ENCODE data around the gene VPS18.

VPS18 gene

GRCh38 chr15:40921949-40922607 is 27.8 kb downstream of the VPS18 start:
- FAIRE-seq, result no peak

GRCh38 chr15:40922608-40923005 is 28.4 kb downstream of the VPS18 start:
- no peak for FAIRE-seq

GRCh38 chr15:40923551-40923950 is 29.3 kb downstream of the VPS18 start:
- no peak for FAIRE-seq

- FAIRE-seq, result no peak
Observed at GRCh38 chr15:40925495-40925862, 31.2 kb downstream of the VPS18 start.

- no peak for FAIRE-seq
Observed at GRCh38 chr15:40925863-40926658, 31.8 kb downstream of the VPS18 start.

- FAIRE-seq, result no peak
Observed at GRCh38 chr15:40926659-40927494, 32.6 kb downstream of the VPS18 start.

GRCh38 chr15:40927495-40927872 is 33.2 kb downstream of the VPS18 start:
- FAIRE-seq, result no peak

GRCh38 chr15:40927873-40928806 is 33.9 kb downstream of the VPS18 start:
- no peak for FAIRE-seq

- FAIRE-seq, result no peak
Observed at GRCh38 chr15:40928821-40929659, 34.8 kb downstream of the VPS18 start, which contains the start of gene DLL4. Gene DLL4 (plus strand): TSS chr15:40929340. CDS start chr15:40929669, 329 bp downstream.

- no peak for FAIRE-seq
Observed at GRCh38 chr15:40929660-40930429, 35.6 kb downstream of the VPS18 start.

GRCh38 chr15:40930430-40931299 is 36.4 kb downstream of the VPS18 start:
- no peak for FAIRE-seq

- no peak for FAIRE-seq
Observed at GRCh38 chr15:40931300-40932142, 37.3 kb downstream of the VPS18 start.

GRCh38 chr15:40932156-40932555 is 37.9 kb downstream of the VPS18 start:
- no peak for FAIRE-seq

- FAIRE-seq, result no peak
Observed at GRCh38 chr15:40932649-40933516, 38.6 kb downstream of the VPS18 start.

GRCh38 chr15:40933517-40933902 is 39.3 kb downstream of the VPS18 start:
- no peak for FAIRE-seq

GRCh38 chr15:40934457-40934856 is 40.2 kb downstream of the VPS18 start:
- no peak for FAIRE-seq

- FAIRE-seq, result no peak
Observed at GRCh38 chr15:40936234-40936708, 42.0 kb downstream of the VPS18 start.

Measured in colon (tissue), 2 donors.